Osteocyte (in vitro differentiated cells): ENCODE measurements around the gene WDR38. TPM values are rescaled to one million over a fixed set of nuclear protein-coding genes. Genes with fewer than 3 reads are reported as not detected.

Experiments used
- DNase-seq: peaks from one replicate; pipeline ENCODE4 v3.0.0; 2021; ENCODE audit warnings: mixed read lengths; ENCODE audit not compliant: unreplicated experiment; ENCODE audit errors: extremely low spot score
- H3K27ac Mint-ChIP-seq: one replicate; pipeline ENCODE4 v1.8.0; 2021; ENCODE audit warnings: mild to moderate bottlenecking, mixed read lengths; ENCODE audit not compliant: unreplicated experiment
- H3K27me3 Mint-ChIP-seq: one replicate; pipeline ENCODE4 v1.8.0; 2021; ENCODE audit warnings: mixed read lengths; ENCODE audit not compliant: unreplicated experiment
- H3K36me3 Mint-ChIP-seq: one replicate; pipeline ENCODE4 v1.8.0; 2021; ENCODE audit warnings: mixed read lengths; ENCODE audit not compliant: unreplicated experiment
- H3K4me1 Mint-ChIP-seq: one replicate; pipeline ENCODE4 v1.8.0; 2021; ENCODE audit warnings: mixed read lengths; ENCODE audit not compliant: unreplicated experiment
- H3K4me3 Mint-ChIP-seq: one replicate; pipeline ENCODE4 v1.8.0; 2021; ENCODE audit warnings: mild to moderate bottlenecking, moderate library complexity, mixed read lengths; ENCODE audit not compliant: unreplicated experiment
- H3K9me3 Mint-ChIP-seq: one replicate; pipeline ENCODE4 v1.8.0; 2021; ENCODE audit warnings: mixed read lengths; ENCODE audit not compliant: unreplicated experiment
- CTCF ChIP-seq: fragments of 200-600 bp; sonication (generic); IDR thresholded peaks from 2 replicates; pipeline ENCODE4 v1.5.0; 2021; ENCODE audit warnings: antibody characterized with exemption, mild to moderate bottlenecking, moderate library complexity
- total RNA-seq: library from RNA; stranded (reverse); gene quantifications from 2 replicates; pipeline ENCODE4 v1.2.1, GENCODE V29; 2021

Gene WDR38
- total RNA-seq, 1 donor from 2014 or later: not detected

GRCh38 chr9:124879226-124879625 lies 26.0 kb downstream of the WDR38 start:
- no peak for DNase-seq
- no peak for TF ChIP-seq CTCF
- no peaks in the 10 kb centered on the region for H3K9me3 Mint-ChIP-seq
- no peak overlapping the region for H3K4me3 Mint-ChIP-seq
- peaks cover 24% of the 10 kb centered on the region for H3K36me3 Mint-ChIP-seq
- H3K4me1 Mint-ChIP-seq: no peaks in the 10 kb centered on the region
- no peaks in the 10 kb centered on the region for H3K27me3 Mint-ChIP-seq
- H3K27ac Mint-ChIP-seq: no peak overlapping the region

GRCh38 chr9:124880501-124880900 lies 27.2 kb downstream of the WDR38 start:
- H3K27ac Mint-ChIP-seq: no peak overlapping the region
- H3K27me3 Mint-ChIP-seq: no peaks in the 10 kb centered on the region
- H3K4me1 Mint-ChIP-seq: no peaks in the 10 kb centered on the region
- H3K4me3 Mint-ChIP-seq: no peak overlapping the region
- H3K36me3 Mint-ChIP-seq: peaks cover 31% of the 10 kb centered on the region
- no peak for DNase-seq
- no peak for TF ChIP-seq CTCF
- H3K9me3 Mint-ChIP-seq: no peaks in the 10 kb centered on the region

- Mint-ChIP-seq H3K9me3 (no peaks in the 10 kb centered on the region), H3K27ac (no peak overlapping the region), H3K4me3 (no peak overlapping the region), H3K4me1 (no peaks in the 10 kb centered on the region), H3K36me3 (peaks cover 38% of the 10 kb centered on the region), H3K27me3 (no peaks in the 10 kb centered on the region)
- no peak for TF ChIP-seq CTCF
- DNase-seq: no peak
Measured at GRCh38 chr9:124881138-124881743, 28.0 kb downstream of the WDR38 start.

- Mint-ChIP-seq H3K9me3 (no peaks in the 10 kb centered on the region), H3K4me3 (no peak overlapping the region), H3K36me3 (peaks cover 40% of the 10 kb centered on the region), H3K27ac (no peak overlapping the region), H3K4me1 (no peaks in the 10 kb centered on the region), H3K27me3 (no peaks in the 10 kb centered on the region)
- DNase-seq: no peak
- no peak for TF ChIP-seq CTCF
Measured at GRCh38 chr9:124882231-124882630, 29.0 kb downstream of the WDR38 start.

GRCh38 chr9:124884376-124884775 lies 31.1 kb downstream of the WDR38 start:
- H3K4me3 Mint-ChIP-seq: no peak overlapping the region
- peaks cover 33% of the 10 kb centered on the region for H3K36me3 Mint-ChIP-seq
- no peak for TF ChIP-seq CTCF
- no peak for DNase-seq
- no peaks in the 10 kb centered on the region for H3K27me3 Mint-ChIP-seq
- no peaks in the 10 kb centered on the region for H3K4me1 Mint-ChIP-seq
- no peak overlapping the region for H3K27ac Mint-ChIP-seq
- H3K9me3 Mint-ChIP-seq: no peaks in the 10 kb centered on the region
